Measurements from ENCODE around the gene BORCS6.
A peak's percentile ranks its signal among the peaks of the same experiment; 100 is the strongest.

Gene BORCS6

DNA sequence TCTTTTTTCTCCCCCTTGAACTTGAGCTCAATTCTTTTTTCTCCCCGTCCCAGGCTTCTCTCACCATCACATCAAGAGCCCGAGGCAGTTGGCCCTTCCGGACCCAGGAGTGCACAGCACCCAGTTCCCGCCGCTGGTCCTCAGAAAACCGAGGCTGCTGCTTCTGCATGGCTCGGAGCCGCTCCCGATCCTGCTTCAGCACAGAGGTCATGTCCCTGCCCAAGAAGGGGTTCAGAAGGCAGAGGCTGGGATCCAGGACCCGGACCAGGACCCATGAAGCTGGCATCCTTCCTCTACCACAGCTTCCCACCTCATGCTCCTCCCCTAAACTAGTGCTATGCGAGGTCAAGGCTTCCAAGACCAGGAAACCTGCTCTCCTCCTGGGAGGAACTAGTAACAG is 48.2 kb downstream of the BORCS6 start:
- no peak for DNase-seq

DNA sequence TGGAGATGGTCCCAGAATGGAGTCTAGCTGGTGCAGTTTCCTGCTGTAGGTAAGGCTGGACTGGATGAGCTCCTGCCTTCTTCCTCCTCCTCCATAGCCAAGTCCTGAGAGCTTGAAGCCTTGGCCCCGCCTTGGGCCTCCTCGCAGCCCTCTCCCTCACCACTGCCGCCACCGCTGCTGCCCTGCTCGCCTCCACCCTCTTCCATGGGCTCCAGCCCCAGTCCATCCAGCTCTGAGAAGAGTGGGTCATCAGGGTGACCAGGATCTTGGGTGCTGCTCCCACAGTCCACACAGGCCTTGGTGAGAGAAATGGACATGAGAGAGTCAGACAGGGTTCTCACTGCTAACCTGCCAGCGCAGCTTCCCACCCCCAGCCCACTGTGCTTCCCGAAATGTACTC is 48.9 kb downstream of the BORCS6 start:
- no peak for DNase-seq

DNA sequence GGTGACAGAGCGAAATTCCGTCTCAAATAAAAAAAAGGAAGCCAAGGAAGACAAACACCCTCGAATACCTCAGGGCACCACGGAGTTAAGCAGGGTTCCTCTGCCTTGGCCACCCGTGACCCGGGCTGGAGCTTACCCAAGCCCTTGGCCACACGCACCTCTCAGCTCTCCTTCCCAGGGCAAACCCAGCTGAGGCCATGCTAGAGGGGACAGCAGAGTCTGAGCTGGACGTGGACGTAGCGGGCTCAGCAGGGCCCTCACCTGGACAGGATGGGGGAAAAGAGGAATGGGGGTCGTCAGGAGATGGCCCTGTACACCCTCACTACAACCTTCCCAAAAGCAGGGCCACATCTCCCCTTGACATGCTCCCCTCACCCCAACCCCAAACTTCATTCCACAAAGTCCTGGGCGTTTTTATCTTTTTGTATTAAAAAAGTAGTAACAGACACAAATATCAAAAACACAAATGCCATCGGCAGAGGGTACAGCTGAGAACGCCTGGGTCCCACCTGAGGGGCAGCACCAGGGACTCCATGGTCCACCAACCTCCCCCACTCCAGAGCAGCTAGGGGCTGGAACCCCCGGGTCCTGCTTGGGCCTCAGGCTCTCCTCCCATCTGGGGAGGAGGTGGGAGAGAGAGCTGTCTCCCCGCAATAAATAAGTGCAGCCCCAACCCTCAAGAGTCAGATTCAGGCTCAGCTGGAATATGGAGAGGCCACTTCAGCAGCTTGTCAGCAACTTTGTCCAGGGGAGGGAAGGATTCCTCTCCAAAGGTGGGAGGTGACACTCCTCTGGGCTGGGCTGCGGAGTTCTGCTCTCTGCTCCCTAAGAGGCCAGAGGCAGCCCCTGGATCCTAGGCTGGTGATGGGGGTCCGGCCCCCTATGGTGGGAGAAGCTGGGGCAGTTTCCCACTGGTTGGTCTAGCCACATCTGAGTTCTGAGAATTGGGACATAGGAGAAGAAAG is 49.6 kb downstream of the BORCS6 start:
- DNase-seq = no peak

DNA sequence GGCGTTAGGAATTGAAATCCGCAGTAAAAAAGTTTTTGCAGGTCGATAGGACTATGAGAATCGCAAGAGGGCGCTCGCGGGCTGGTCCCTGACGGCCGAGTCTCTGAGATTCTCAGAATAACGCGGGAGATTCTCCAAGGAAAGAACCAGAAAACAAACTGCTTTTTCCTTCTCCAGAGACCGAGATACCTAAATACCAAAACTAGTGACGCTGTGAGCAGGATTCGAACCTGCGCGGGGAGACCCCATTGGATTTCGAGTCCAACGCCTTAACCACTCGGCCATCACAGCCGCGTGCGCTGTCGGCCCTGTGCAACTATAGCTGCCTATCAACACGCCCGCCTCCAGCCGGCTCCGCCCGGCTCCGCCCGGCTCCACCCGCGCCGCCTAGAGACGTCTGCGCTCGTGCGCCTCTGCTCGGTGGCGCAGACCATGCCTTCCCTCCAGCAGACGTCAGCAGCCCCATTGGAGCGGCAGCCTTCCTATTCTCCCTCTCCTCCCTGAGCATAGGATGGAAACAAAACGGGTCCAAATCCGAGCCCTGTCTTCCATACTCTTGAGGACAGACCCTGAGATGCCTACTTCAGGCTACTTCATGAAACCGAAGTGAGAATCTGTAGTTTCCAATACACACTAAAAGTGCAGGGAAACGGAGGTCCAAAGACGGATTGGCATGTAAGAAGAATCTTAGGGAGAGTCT is 51.2 kb downstream of the BORCS6 start:
- DNase-seq = peak; percentile 94

DNA sequence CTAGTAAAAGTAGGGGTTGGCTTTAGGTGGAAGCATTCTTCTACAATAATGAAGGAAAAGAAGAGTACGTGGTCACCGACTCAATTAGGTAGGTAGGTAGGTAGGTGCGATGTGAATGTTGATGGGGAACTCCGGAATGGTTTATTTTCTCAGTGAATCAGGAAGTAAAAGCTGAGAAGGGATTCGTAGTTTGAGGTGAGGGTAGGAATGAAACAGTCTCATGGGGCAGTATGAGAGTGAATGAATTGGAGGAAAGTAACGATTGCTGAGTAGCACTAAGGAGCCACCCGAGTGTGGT is 51.7 kb downstream of the BORCS6 start:
- DNase-seq = no peak
